GM12872 (cell line): ENCODE data around the gene SUN1.

Source experiments
- TF ChIP-seq, protein P1 (sequence below): IDR thresholded peaks from 3 replicates; pipeline ENCODE4 v1.5.1; 2011; ENCODE audit warnings: low read depth, mild to moderate bottlenecking, low read length, moderate library complexity; ENCODE audit not compliant: insufficient read depth

SUN1 gene

DNA sequence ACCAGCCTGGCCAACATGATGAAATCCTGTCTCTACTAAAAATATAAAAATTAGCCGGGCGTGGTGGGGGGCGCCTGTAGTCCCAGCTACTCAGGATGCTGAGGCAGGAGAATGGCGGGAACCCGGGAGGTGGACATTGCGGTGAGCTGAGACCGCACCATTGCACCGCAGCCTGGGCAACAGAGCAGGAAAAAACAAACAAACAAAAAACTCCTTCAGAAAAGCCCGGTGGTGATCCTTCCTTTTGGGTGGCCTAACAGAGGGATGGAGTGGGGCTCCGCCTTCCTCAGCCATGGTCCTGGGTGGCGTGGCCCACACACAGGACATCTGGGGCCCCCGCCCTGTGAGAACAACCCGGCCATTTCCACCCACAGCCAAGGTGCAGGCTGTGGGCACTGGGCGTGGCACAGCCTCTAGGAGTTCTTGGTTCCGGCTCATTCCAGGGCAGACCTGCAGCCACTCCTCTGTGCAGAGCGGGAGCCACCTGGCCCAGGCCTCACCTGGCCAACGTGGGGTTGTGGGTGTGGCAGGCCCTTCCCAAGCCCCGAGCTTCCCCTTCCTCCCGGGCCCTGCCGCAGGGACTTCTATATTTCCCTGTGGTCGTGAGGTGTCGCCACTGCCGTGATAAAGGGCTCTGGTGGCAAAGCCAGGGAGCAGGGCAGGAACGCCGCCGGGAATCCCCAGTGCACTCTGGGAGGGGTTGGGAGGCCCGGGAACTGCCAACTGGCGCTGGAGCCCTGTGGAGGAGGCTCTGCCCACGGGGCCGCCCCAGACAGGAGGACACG, 81.7 kb downstream of the SUN1 start:
- TF ChIP-seq, protein P1, sequence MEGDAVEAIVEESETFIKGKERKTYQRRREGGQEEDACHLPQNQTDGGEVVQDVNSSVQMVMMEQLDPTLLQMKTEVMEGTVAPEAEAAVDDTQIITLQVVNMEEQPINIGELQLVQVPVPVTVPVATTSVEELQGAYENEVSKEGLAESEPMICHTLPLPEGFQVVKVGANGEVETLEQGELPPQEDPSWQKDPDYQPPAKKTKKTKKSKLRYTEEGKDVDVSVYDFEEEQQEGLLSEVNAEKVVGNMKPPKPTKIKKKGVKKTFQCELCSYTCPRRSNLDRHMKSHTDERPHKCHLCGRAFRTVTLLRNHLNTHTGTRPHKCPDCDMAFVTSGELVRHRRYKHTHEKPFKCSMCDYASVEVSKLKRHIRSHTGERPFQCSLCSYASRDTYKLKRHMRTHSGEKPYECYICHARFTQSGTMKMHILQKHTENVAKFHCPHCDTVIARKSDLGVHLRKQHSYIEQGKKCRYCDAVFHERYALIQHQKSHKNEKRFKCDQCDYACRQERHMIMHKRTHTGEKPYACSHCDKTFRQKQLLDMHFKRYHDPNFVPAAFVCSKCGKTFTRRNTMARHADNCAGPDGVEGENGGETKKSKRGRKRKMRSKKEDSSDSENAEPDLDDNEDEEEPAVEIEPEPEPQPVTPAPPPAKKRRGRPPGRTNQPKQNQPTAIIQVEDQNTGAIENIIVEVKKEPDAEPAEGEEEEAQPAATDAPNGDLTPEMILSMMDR = no peak

DNA sequence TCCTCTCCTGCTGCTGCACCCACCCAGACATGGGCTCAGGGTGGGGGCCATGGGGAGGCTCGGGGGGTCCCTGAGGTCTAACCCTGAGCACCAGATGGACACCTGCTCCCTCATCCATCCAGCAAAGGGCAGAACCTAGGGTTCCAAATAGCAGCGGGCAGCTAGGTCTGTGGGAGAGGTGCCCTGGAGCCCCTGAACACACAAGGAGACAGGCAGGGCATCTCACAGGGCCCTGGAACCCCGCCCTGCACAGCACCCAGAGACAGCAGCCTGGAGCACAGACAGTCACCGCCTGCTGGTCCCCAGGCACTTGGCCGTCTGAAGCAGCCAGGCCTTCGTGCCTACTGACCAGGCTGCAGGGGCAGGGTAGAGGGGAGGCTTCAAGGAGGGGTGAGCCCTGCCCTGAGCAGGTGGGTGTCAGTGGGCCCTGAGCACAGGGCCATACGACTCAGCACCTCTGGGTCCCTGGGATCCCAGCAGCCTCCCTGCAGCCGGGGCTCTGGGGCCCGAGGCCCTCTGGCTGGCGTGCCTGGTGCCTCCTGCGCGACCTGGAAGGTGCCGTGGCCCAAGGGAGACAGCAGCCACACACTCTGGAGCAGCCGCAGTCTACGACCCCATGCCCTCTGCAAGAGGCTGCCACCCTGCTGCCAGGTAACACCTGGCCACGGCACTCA, 82.4 kb downstream of the SUN1 start:
- TF ChIP-seq, protein P1 = no peak

DNA sequence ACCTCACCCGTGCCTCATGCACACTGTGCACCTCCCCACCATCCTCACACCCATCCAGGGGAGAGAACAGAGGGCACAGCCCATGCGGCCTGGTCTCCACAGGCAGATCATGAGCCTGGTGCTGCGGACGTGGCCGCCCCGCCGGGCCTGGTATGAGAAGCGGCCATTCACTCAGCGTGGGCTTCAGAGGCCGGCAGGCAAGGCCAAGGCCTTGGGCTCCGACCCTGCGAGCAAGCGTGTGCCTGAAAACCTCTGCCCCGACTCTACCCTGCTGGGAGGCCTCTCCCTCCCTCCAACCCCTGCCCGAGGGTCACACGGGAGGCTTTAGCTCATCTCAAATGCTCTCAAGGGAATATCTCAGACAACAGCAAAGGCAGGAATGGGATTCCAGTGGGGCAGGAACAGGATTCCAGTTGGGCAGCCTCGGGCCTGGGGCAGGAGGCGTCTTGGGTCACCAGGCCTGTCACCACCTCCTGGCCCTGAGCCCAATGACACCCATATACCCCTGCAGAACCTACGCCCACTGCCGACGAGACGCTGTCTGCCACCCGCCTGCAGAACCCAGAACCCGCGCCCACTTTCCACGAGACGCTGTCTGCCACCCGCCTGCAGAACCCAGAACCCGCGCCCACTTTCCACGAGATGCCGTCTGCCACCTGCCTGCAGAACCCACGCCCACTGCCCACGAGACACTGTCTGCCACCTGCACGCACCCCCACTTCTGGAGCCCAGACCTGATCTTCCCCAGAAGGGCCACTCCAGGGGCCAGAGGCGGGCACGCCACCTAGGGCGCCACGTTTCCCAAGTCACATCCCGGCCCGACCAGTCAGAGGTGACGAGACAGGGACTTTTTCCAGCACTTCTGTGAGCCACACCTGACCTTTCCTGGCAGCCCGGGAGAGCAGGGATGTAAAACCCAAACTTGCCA, 83.3 kb downstream of the SUN1 start:
- TF ChIP-seq, protein P1 = no peak

DNA sequence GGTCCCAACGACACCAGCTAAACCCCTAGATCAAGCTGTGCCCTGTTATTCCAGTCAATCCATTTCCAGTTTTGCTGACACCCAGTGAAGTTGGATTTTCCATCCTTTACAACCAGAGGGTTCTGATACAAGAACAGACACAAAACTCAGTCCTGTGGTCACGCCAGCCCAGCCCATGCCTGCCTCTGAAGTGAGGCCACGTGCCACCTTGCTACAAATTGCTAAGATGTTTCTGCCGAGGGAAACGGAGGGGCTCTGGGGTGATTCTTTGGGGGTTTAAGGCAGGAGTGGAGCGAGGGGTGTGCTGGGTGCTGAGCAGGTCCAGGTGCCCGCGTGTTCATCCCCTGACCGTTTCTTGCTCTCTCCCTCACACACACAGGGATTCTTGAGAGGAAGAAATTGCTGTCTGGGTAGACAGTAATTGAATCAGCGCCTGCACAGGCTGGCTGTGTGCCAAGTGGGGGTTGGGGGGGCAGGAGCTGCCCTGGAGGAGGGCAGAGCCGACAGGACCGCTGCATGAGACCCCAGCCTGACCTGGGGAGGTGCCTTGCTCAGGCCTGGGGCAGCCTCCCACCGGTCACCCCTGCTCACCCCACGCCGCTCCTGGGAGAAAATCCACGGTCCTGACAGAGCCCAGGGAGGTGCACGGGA, 84.1 kb downstream of the SUN1 start:
- TF ChIP-seq, protein P1 = no peak

DNA sequence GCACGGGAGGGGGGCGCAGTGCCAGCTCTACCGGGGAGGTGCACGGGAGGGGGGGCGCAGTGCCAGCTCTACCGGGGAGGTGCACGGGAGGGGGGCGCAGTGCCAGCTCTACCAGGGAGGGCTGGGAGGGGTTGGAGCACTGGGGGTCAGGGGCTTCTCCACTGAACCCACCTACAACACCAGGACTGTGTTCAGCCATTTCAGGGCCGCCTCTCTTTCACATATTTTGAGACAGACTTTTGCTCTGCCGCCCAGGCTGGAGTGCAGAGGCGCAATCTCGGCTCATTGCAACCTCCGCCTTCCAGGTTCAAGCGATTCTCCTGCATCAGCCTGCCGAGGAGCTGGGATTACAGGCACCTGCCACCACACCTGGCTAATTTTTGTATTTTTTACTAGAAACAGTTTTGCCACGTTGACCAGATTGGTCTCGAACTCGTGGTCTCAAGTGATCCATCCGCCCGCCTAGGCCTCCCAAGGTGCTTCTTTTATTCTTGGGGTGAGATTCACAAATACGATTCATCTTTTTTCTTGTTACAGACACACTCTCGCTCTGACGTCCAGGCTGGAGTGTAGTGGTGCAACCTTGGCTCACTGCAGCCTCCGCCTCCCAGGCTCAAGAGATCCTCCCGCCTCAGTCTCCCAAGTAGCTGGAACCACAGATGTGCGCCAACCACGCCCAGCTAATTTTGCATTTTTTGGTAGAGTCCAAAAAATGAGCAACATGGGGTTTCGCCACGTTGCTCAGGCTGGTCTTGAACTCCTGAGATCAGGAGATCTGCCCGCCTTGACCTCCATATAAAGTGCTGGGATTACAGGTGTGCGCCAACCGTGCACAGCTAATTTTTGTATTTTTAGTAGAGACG, 85.2 kb downstream of the SUN1 start:
- TF ChIP-seq, protein P1 = no peak

DNA sequence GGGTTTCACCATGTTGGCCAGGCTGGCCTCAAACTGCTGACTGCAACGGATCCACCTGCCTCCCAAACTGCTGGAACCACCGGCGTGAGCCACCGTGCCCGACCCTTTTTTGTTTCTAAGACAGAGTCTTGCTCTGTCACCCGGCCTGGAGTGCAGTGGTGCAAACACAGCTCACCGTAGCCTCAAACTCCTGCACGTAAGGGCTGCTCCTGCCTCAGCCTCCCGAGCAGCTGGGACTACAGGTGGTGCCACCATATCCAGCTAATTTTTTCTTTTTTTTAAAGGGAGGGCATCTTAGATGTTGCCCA, 85.8 kb downstream of the SUN1 start:
- TF ChIP-seq, protein P1 = no peak
